IMR-90 (cell line): ENCODE results near the gene ATP23. TPM values are rescaled to one million over a fixed set of nuclear protein-coding genes. Genes with fewer than 3 reads are reported as not detected.

Experiments
- ATAC-seq: fragments of 200-7000 bp; cut with Tn5 transposase; 2 replicates; pipeline ENCODE4 v1.9.1; 2020; ENCODE audit warnings: low read depth, mild to moderate bottlenecking, moderate library complexity
- BruUV-seq: library from RNA; stranded (reverse); fragments of 400-500 nt; replicated peaks from 2 replicates; lab custom pipeline; 2021; lab: Mats Ljungman, UMichigan
- CTCF ChIA-PET: fragments of 300-600 bp; formaldehyde crosslinking; extraction: SDS; loops from one replicate; lab custom pipeline; 2021; ENCODE audit warnings: antibody characterized with exemption; lab: Yijun Ruan, JAX
- POLR2A ChIA-PET: fragments of 300-600 bp; sonication (Branson Sonifier 250); formaldehyde crosslinking; loops from one replicate; lab custom pipeline; 2022; ENCODE audit warnings: antibody characterized with exemption; ENCODE audit not compliant: unreplicated experiment; lab: Charles Lee
- DNase-seq: peaks from one replicate; pipeline ENCODE4 v3.0.0; 2013
- H2AFZ ChIP-seq: replicated peaks from 2 replicates; pipeline ENCODE3; 2013; ENCODE audit warnings: low read length, mild to moderate bottlenecking; ENCODE audit not compliant: poor library complexity
- H2AK5ac ChIP-seq: 2 replicates; pipeline ENCODE4 v1.6.1; 2013; ENCODE audit warnings: low read depth, low read length, inconsistent platforms
- H2AK9ac ChIP-seq: replicated peaks from 2 replicates; pipeline ENCODE3; 2013; ENCODE audit warnings: mild to moderate bottlenecking, low read depth, low read length, moderate library complexity; ENCODE audit not compliant: poor library complexity
- H2BK120ac ChIP-seq: 2 replicates; pipeline ENCODE4 v1.6.1; 2013; ENCODE audit warnings: low read depth, low read length, inconsistent platforms
- H2BK15ac ChIP-seq: 3 replicates; pipeline ENCODE4 v1.6.1; 2013; ENCODE audit warnings: low read depth, low read length, inconsistent platforms
- H2BK20ac ChIP-seq: 2 replicates; pipeline ENCODE4 v1.6.1; 2013; ENCODE audit warnings: low read depth, mild to moderate bottlenecking, inconsistent platforms, low read length, moderate library complexity
- H2BK5ac ChIP-seq: 2 replicates; pipeline ENCODE4 v1.6.1; 2013; ENCODE audit warnings: mild to moderate bottlenecking, low read depth, low read length, inconsistent platforms; ENCODE audit not compliant: poor library complexity, severe bottlenecking
- H3K14ac ChIP-seq: replicated peaks from 2 replicates; pipeline ENCODE4 v1.6.1; 2013; ENCODE audit warnings: low read depth, low read length, inconsistent platforms
- H3K18ac ChIP-seq: 2 replicates; pipeline ENCODE4 v1.6.1; 2013; ENCODE audit warnings: low read depth, low read length, control low read depth
- H3K23ac ChIP-seq: 2 replicates; pipeline ENCODE4 v1.6.1; 2013; ENCODE audit warnings: low read depth, low read length, inconsistent platforms
- H3K27ac ChIP-seq: 2 replicates; pipeline ENCODE4 v1.5.1; 2013; ENCODE audit warnings: mild to moderate bottlenecking, control low read depth, low read length; ENCODE audit not compliant: insufficient read depth
- H3K27me3 ChIP-seq: 2 replicates; pipeline ENCODE4 v1.6.1; 2013; ENCODE audit warnings: low read length; ENCODE audit not compliant: control insufficient read depth, insufficient read depth
- H3K36me3 ChIP-seq: 2 replicates; pipeline ENCODE4 v1.6.1; 2013; ENCODE audit warnings: low read length, mixed read lengths; ENCODE audit not compliant: control insufficient read depth, insufficient read depth
- H3K4ac ChIP-seq: 2 replicates; pipeline ENCODE4 v1.6.1; 2013; ENCODE audit warnings: low read depth, low read length, inconsistent platforms
- H3K4me1 ChIP-seq: 2 replicates; pipeline ENCODE4 v1.6.1; 2013; ENCODE audit warnings: low read length, mixed read lengths; ENCODE audit not compliant: control insufficient read depth, insufficient read depth
- H3K4me2 ChIP-seq: 2 replicates; pipeline ENCODE4 v1.6.1; 2013; ENCODE audit warnings: low read depth, mild to moderate bottlenecking, control low read depth, low read length, moderate library complexity
- H3K4me3 ChIP-seq: 2 replicates; pipeline ENCODE4 v1.5.1; 2013; ENCODE audit warnings: low read depth, mild to moderate bottlenecking, control low read depth, low read length, moderate library complexity; ENCODE audit not compliant: insufficient read depth
- H3K56ac ChIP-seq: 2 replicates; pipeline ENCODE4 v1.6.1; 2013; ENCODE audit warnings: low read length, inconsistent platforms; ENCODE audit not compliant: insufficient read depth; ENCODE audit errors: extremely low read depth
- H3K79me1 ChIP-seq, 2 experiments: 2 replicates each; pipeline ENCODE4 v1.6.1; 2013; ENCODE audit warnings: low read length in 2 of 2, inconsistent platforms in 1 of 2, low read depth in 1 of 2
- H3K9ac ChIP-seq: 2 replicates; pipeline ENCODE4 v1.6.1; 2013; ENCODE audit warnings: low read depth, low read length, control low read depth
- H3K9me1 ChIP-seq: 2 replicates; pipeline ENCODE4 v1.6.1; 2013; ENCODE audit warnings: low read length, inconsistent platforms; ENCODE audit not compliant: insufficient read depth
- H3K9me3 ChIP-seq: 2 replicates; pipeline ENCODE4 v1.6.1; 2013; ENCODE audit warnings: low read length; ENCODE audit not compliant: control insufficient read depth, insufficient read depth
- H4K20me1 ChIP-seq: 2 replicates; pipeline ENCODE4 v1.6.1; 2013; ENCODE audit warnings: low read length, inconsistent platforms; ENCODE audit not compliant: insufficient read depth
- H4K5ac ChIP-seq: 2 replicates; pipeline ENCODE4 v1.6.1; 2013; ENCODE audit warnings: mild to moderate bottlenecking, low read depth, low read length, control low read depth
- H4K8ac ChIP-seq, 2 experiments: 2 replicates each; pipeline ENCODE4 v1.6.1; 2013; ENCODE audit warnings: low read depth in 2 of 2, low read length in 2 of 2, control low read depth in 1 of 2, inconsistent platforms in 1 of 2
- H4K91ac ChIP-seq: 2 replicates; pipeline ENCODE4 v1.6.1; 2013; ENCODE audit warnings: low read depth, low read length, inconsistent platforms; ENCODE audit not compliant: insufficient read depth
- MAFK ChIP-seq: IDR thresholded peaks from 2 replicates; pipeline ENCODE4 v1.6.1; 2012; ENCODE audit warnings: low read depth, low read length, improper control_type of control experiment
- MAZ ChIP-seq: IDR thresholded peaks from 2 replicates; pipeline ENCODE4 v1.6.1; 2012; ENCODE audit warnings: low read depth, mild to moderate bottlenecking, low read length, improper control_type of control experiment, moderate library complexity, borderline replicate concordance
- MXI1 ChIP-seq: IDR thresholded peaks from 2 replicates; pipeline ENCODE4 v1.6.1; 2012; ENCODE audit warnings: low read depth, mild to moderate bottlenecking, low read length, moderate library complexity, borderline replicate concordance
- RFX5 ChIP-seq: IDR thresholded peaks from 2 replicates; pipeline ENCODE4 v1.8.0; 2012; ENCODE audit warnings: low read depth, mild to moderate bottlenecking, low read length, moderate library complexity
- WGBS, 2 experiments: methylation state at CpG; one replicate each; pipeline versions ENCODE4 v1.1.5 to v1.1.7; 2013; ENCODE audit warnings: missing lambda C conversion rate in 2 of 2; ENCODE audit not compliant: insufficient read length in 1 of 2; ENCODE audit errors: extremely low coverage in 2 of 2; 5-methylcytosine and 5-hydroxymethylcytosine counted together
- dilution Hi-C: fragments of 300-500 bp; cut with HindIII; formaldehyde crosslinking; loops from one replicate; pipeline ENCODE4 v1.14.3; 2018; ENCODE audit warnings: low sequenced_read_pairs; ENCODE audit not compliant: unreplicated experiment
- in situ Hi-C: fragments of 300-500 bp; cut with MboI; formaldehyde crosslinking; loops from 3 replicates; pipeline ENCODE4 v1.14.3; 2019; ENCODE audit warnings: low sequenced_read_pairs, inconsistent platforms, mixed read lengths
- intact Hi-C: fragments of 100-400 bp; cut with micrococcal nuclease; formaldehyde crosslinking; loops from 2 replicates; pipeline ENCODE4 v1.10.0; 2022
- polyA plus RNA-seq, 3 experiments: library from polyadenylated mRNA; depleted of rRNA; stranded (reverse); fragments of >200 nt; gene quantifications; 2 replicates each; pipeline ENCODE4 v1.2.3, GENCODE V29; 2012; ENCODE audit warnings: low replicate concordance in 1 of 3
- total RNA-seq: library from RNA; depleted of rRNA; stranded (reverse); fragments of >200 nt; gene quantifications from 2 replicates; pipeline ENCODE4 v1.2.3, GENCODE V29; 2012

The ATP23 gene
- total and polyA plus RNA-seq, 2 of the 4 experiments (the other 2 are of a cell fraction), result 6.4 to 7.2 TPM

DNA sequence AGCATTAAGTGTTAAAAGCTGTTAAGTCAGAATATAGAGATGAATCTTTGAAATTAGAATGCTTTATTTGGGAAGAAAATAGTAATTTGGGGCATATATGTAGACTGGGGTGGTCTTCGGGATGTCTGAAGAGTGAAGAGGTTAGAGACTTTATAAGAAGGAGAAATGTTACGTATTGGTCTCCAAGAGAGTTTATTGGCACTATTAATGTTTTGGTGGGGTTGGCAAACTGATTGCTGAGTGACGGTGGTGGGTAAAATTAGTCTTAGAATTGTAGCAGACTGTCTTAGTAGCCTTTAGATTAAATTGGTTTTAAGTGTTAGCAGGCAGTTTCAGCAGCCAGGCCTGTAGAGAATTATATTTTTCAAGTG is 4.9 kb upstream of the ATP23 start:
- BruUV-seq, result no TSS peak
- 50% methylated on average over 2 of the region's 3 CpGs; no CpG with 5 or more reads in 1 of the 2 experiments for WGBS, 2 experiments
- no peak overlapping the region for H2AK5ac ChIP-seq
- ChIA-PET POLR2A (no interaction called here), CTCF (interaction anchor here (1.0 kb wide), 1 partner anchor 984 kb away, joined by 3 read pairs; the partner anchor contains the start of gene LRIG3)
- H2AK9ac ChIP-seq, result no peak overlapping the region
- intact Hi-C loops, result no loop called here
- H3K4me3 ChIP-seq, result no peak overlapping the region
- no peak overlapping the region for H3K9ac ChIP-seq
- H3K27me3 ChIP-seq, result no peaks in the 10 kb centered on the region
- DNase-seq (no peak), ATAC-seq (no peak)
- in situ Hi-C loops, result no loop called here
- no peak overlapping the region for H3K18ac ChIP-seq
- peaks cover 2% of the 10 kb centered on the region; the same call in 1 of the 2 replicates for H3K36me3 ChIP-seq
- H3K23ac ChIP-seq, result no peak overlapping the region
- no peak overlapping the region for H2BK20ac ChIP-seq
- no peak overlapping the region for H3K4ac ChIP-seq
- no peaks in the 10 kb centered on the region; the same call in 1 of the 2 replicates for H3K4me1 ChIP-seq
- H4K8ac ChIP-seq, result peak overlapping the region; percentile 78 to 88
- H3K79me1 ChIP-seq, result peaks cover 8 to 11% of the 10 kb centered on the region in 2 experiments; a peak in 1 of 4 replicates
- H2AFZ ChIP-seq, result no peak overlapping the region
- H4K5ac ChIP-seq, result peak overlapping the region; percentile 67
- TF ChIP-seq MXI1, result no peak
- TF ChIP-seq RFX5, result no peak
- no peak for TF ChIP-seq MAZ
- TF ChIP-seq MAFK, result no peak
- no peak overlapping the region for H2BK15ac ChIP-seq
- no peak overlapping the region for H2BK5ac ChIP-seq
- no peak overlapping the region for H3K56ac ChIP-seq
- H3K14ac ChIP-seq, result no peak overlapping the region
- H4K91ac ChIP-seq, result no peak overlapping the region
- H2BK120ac ChIP-seq, result no peak overlapping the region
- H3K4me2 ChIP-seq, result peak overlapping the region; percentile 31; the same call in 1 of the 2 replicates
- 0 out of 2 replicates have a peak, but pooled peaks cover 2% of the 10 kb centered on the region for H3K9me1 ChIP-seq
- dilution Hi-C loops, result no loop called here
- no peaks in the 10 kb centered on the region for H4K20me1 ChIP-seq
- H3K9me3 ChIP-seq, result no peaks in the 10 kb centered on the region
- H3K27ac ChIP-seq, result no peak overlapping the region
